Kidney (tissue), 14 donors: ENCODE results near the gene KANK4. TPM values are rescaled to one million over a fixed set of nuclear protein-coding genes. Genes with fewer than 3 reads are reported as not detected.
"Not testable (repeated sequence)": the region's sequence is repeated elsewhere in the genome, so short reads cannot be mapped to it uniquely, and the experiment has no call there.

Experiments used
- DNase-seq, 5 donors: peaks; one replicate each; pipeline ENCODE4 v3.0.0-alpha.2; 2013 to 2020
- FAIRE-seq: peaks from 2 replicates; lab custom pipeline; 2012; peaks lifted over from hg19 to GRCh38; lab: Jason Lieb, UNC
- H3K27ac ChIP-seq, 2 donors: one replicate each; pipeline ENCODE4 v1.7.0; 2013; ENCODE audit warnings: low read depth in 2 of 2, low read length in 2 of 2, inconsistent platforms in 1 of 2
- H3K27me3 ChIP-seq: one replicate; pipeline ENCODE4 v1.7.1; 2013; ENCODE audit warnings: low read length, inconsistent platforms; ENCODE audit not compliant: control insufficient read depth, insufficient read depth
- H3K36me3 ChIP-seq, 3 donors: one replicate each; pipeline versions ENCODE4 v1.7.0 to v1.7.1; 2013; ENCODE audit warnings: low read length in 3 of 3, control low read depth in 1 of 3, inconsistent platforms in 1 of 3; ENCODE audit not compliant: insufficient read depth in 3 of 3, control insufficient read depth in 2 of 3
- H3K4me1 ChIP-seq, 3 donors: one replicate each; pipeline versions ENCODE4 v1.7.0 to v1.7.1; 2013; ENCODE audit warnings: low read length in 3 of 3, inconsistent platforms in 1 of 3, low read depth in 1 of 3; ENCODE audit not compliant: control insufficient read depth in 2 of 3, insufficient read depth in 2 of 3
- H3K4me3 ChIP-seq, 3 donors: one replicate each; pipeline versions ENCODE4 v1.7.0 to v1.8.1; 2013; ENCODE audit warnings: low read length in 3 of 3, control low read depth in 1 of 3, inconsistent platforms in 1 of 3
- H3K9ac ChIP-seq, 3 donors: one replicate each; pipeline versions ENCODE4 v1.7.0 to v1.7.1; 2013; ENCODE audit warnings: low read length in 3 of 3, control low read depth in 1 of 3, inconsistent platforms in 1 of 3
- H3K9me3 ChIP-seq, 3 donors: one replicate each; pipeline versions ENCODE4 v1.7.0 to v1.7.1; 2013; ENCODE audit warnings: low read length in 3 of 3, control low read depth in 1 of 3, inconsistent platforms in 1 of 3; ENCODE audit not compliant: control insufficient read depth in 2 of 3, insufficient read depth in 1 of 3
- CTCF ChIP-seq: IDR thresholded peaks from 3 replicates; pipeline ENCODE4 v1.5.1; 2012; ENCODE audit warnings: mild to moderate bottlenecking, moderate library complexity, borderline replicate concordance; ENCODE audit not compliant: insufficient read depth; ENCODE audit errors: extremely low read depth
- intact Hi-C: fragments of 100-400 bp; cut with DNase I; formaldehyde crosslinking; loops from one replicate; pipeline ENCODE4 v1.11.1; 2022
- polyA plus RNA-seq: library from polyadenylated mRNA; stranded (reverse); fragments of 350-450 nt; fragmentation: Illumina TruSeq; extraction: RNeasy Lipid Tissue Mini Kit (QIAGEN cat#74804); gene quantifications from one replicate; pipeline ENCODE4 v1.2.3, GENCODE V29; 2014; ENCODE audit warnings: low read depth, low replicate concordance; ENCODE audit not compliant: insufficient read depth
- total RNA-seq: library from RNA; stranded (reverse); fragmentation: NEBNext Ultra II Directional; extraction: Animal tissue kit (Norgen Biotek cat#: 25700); gene quantifications from one replicate; pipeline ENCODE4 v1.2.1, GENCODE V29; 2021
- donor health status: control.
- donor health status: control.
- donor health status: control.
- donor health status: control.
- donor health status: control.
- donor health status: DM: yes; HTN: yes; CAD: no.
- donor health status: Normal renal cell carcinoma (clear cell type).

KANK4 gene
- total and polyA plus RNA-seq, 2 donors from 2014 or later: 0.28 to 0.50 TPM

- FAIRE-seq (no peak), DNase-seq (peak in 4 of 5 donors; percentile 46 to 65 (median 48))
- intact Hi-C loops: no loop called here
- Histone ChIP-seq H3K9me3 (no peaks in the 10 kb centered on the region), H3K4me3 (no peak overlapping the region), H3K4me1 (peaks cover 0 to 2% (median 0%) of the 10 kb centered on the region in 3 donors), H3K36me3 (no peaks in the 10 kb centered on the region), H3K9ac (no peak overlapping the region), H3K27ac (no peak overlapping the region), H3K27me3 (no peaks in the 10 kb centered on the region)
- no peak for TF ChIP-seq CTCF
These were observed 77.7 kb downstream of the KANK4 start for GRCh38 chr1:62241371-62242131.

GRCh38 chr1:62240651-62241370, 78.4 kb downstream of the KANK4 start:
- H3K4me1 ChIP-seq: peaks cover 0 to 2% (median 0%) of the 10 kb centered on the region in 3 donors
- no peaks in the 10 kb centered on the region for H3K9me3 ChIP-seq
- no peak for FAIRE-seq
- H3K27me3 ChIP-seq: no peaks in the 10 kb centered on the region
- H3K4me3 ChIP-seq: no peak overlapping the region
- no peaks in the 10 kb centered on the region for H3K36me3 ChIP-seq
- H3K9ac ChIP-seq: no peak overlapping the region
- H3K27ac ChIP-seq: no peak overlapping the region
- TF ChIP-seq CTCF: no peak
- intact Hi-C loops: no loop called here
- peak in 2 of 5 donors; percentile 16 to 60 for DNase-seq

GRCh38 chr1:62239652-62240403, 79.4 kb downstream of the KANK4 start:
- H3K36me3 ChIP-seq, H3K27ac ChIP-seq, H3K4me3 ChIP-seq, H3K9me3 ChIP-seq, DNase-seq, H3K27me3 ChIP-seq, H3K9ac ChIP-seq, intact Hi-C loops, FAIRE-seq, H3K4me1 ChIP-seq: not testable (repeated sequence)

- FAIRE-seq (no peak), DNase-seq (no peak)
- intact Hi-C loops: no loop called here
- Histone ChIP-seq H3K27me3 (no peaks in the 10 kb centered on the region), H3K4me3 (no peak overlapping the region), H3K9ac (no peak overlapping the region), H3K27ac (no peak overlapping the region), H3K4me1 (peaks cover 0 to 2% (median 0%) of the 10 kb centered on the region in 3 donors), H3K36me3 (no peaks in the 10 kb centered on the region), H3K9me3 (no peaks in the 10 kb centered on the region)
- no peak for TF ChIP-seq CTCF
These were observed 80.7 kb downstream of the KANK4 start for GRCh38 chr1:62238507-62238906.
